Measurements from ENCODE around the gene CTTNBP2NL.

- TF ChIP-seq E2F6 (IDR thresholded peaks at IDR 0.05; ENCODE audit: borderline replicate concordance, low read depth) (no peak), CTCF (IDR thresholded peaks at IDR 0.05) (no peak), TP53 (CRISPR knock-in tag; IDR thresholded peaks at IDR 0.05) (no peak), SMC3 (IDR thresholded peaks at IDR 0.05) (no peak), RCOR1 (IDR thresholded peaks at IDR 0.05; ENCODE audit: low read depth, low read length) (no peak), CBX2 (IDR thresholded peaks at IDR 0.05; ENCODE audit: borderline replicate concordance, low read depth) (no peak), FOSL2 (IDR thresholded peaks at IDR 0.05) (no peak), FOSL2 (CRISPR knock-in tag; IDR thresholded peaks at IDR 0.05) (no peak), MAX (IDR thresholded peaks at IDR 0.05) (no peak), RAD21 (conservative IDR thresholded peaks at IDR 0.05 in 1 of 2, IDR thresholded peaks at IDR 0.05 in 1 of 2) (no peak), MAFK (IDR thresholded peaks at IDR 0.05; ENCODE audit: partially characterized antibody) (no peak)
These were observed 68.5 kb downstream of the CTTNBP2NL start for GRCh38 chr1:112464501-112464900.
